GM12878 (cell line): Measurements from ENCODE around the gene TNKS1BP1.

Source experiments
- BCL11A ChIP-seq: IDR thresholded peaks from 2 replicates; pipeline ENCODE4 v1.6.1; 2011; ENCODE audit warnings: low read depth, low read length
- CHD2 ChIP-seq: IDR thresholded peaks from 2 replicates; pipeline ENCODE4 v1.6.1; 2011; ENCODE audit warnings: low read depth, low read length, improper control_type of control experiment, borderline replicate concordance
- CHD4 ChIP-seq: fragments of 200-600 bp; sonication (generic); IDR thresholded peaks from 2 replicates; pipeline ENCODE4 v1.6.1; 2016; ENCODE audit warnings: mild to moderate bottlenecking
- CTCF ChIP-seq, 3 experiments: IDR thresholded peaks in 2 of 3; conservative IDR thresholded peaks in 1 of 3; 2 replicates each; pipeline ENCODE4 v1.5.1; 2011; ENCODE audit warnings: low read depth in 3 of 3, low read length in 3 of 3, mild to moderate bottlenecking in 3 of 3, control low read depth in 2 of 3, moderate library complexity in 2 of 3, inconsistent platforms in 1 of 3, mixed read lengths in 1 of 3; ENCODE audit not compliant: control insufficient read depth in 2 of 3, insufficient read depth in 1 of 3; ENCODE audit errors: extremely low read depth in 1 of 3
- EP300 ChIP-seq, 2 experiments: fragments of 150-350 bp in 1 of 2; IDR thresholded peaks; 2 replicates each; pipeline ENCODE4 v1.6.1; 2011 to 2012; ENCODE audit warnings: low read depth in 2 of 2, low read length in 2 of 2, borderline replicate concordance in 1 of 2, improper control_type of control experiment in 1 of 2, inconsistent platforms in 1 of 2; ENCODE audit not compliant: control insufficient read depth in 1 of 2
- KDM1A ChIP-seq: fragments of 200-600 bp; sonication (generic); IDR thresholded peaks from 2 replicates; pipeline ENCODE4 v1.6.1; 2016; ENCODE audit warnings: borderline replicate concordance
- POU2F2 ChIP-seq: IDR thresholded peaks from 3 replicates; pipeline ENCODE4 v1.6.1; 2011; ENCODE audit warnings: low read depth, mild to moderate bottlenecking, low read length, borderline replicate concordance
- RFX5 ChIP-seq: IDR thresholded peaks from 2 replicates; pipeline ENCODE4 v1.6.1; 2011; ENCODE audit warnings: low read depth, low read length, improper control_type of control experiment
- SIN3A ChIP-seq: IDR thresholded peaks from 2 replicates; pipeline ENCODE4 v1.6.1; 2012; ENCODE audit warnings: low read depth, low read length, improper control_type of control experiment
- ZBED1 ChIP-seq: IDR thresholded peaks from 2 replicates; pipeline ENCODE4 v1.6.1; 2016; ENCODE audit warnings: borderline replicate concordance
- ZNF274 ChIP-seq: IDR thresholded peaks from one replicate; pipeline ENCODE4 v1.8.0; 2011; ENCODE audit not compliant: insufficient read length, insufficient read depth
- ZNF384 ChIP-seq: IDR thresholded peaks from 2 replicates; pipeline ENCODE4 v1.6.1; 2012; ENCODE audit warnings: low read depth, mild to moderate bottlenecking, low read length, improper control_type of control experiment, borderline replicate concordance
- ZSCAN29 ChIP-seq: fragments of 450-650 bp; IDR thresholded peaks from 2 replicates; pipeline ENCODE4 v1.6.1; 2017; ENCODE audit warnings: mild to moderate bottlenecking, moderate library complexity

- no peak for TF ChIP-seq CHD2
- TF ChIP-seq CTCF (IDR thresholded peaks at IDR 0.05 in 2 of 3, conservative IDR thresholded peaks at IDR 0.05 in 1 of 3; ENCODE audit: control insufficient read depth in 2 of 3, extremely low read depth in 1 of 3, insufficient read depth in 1 of 3, low read depth in 3 of 3, low read length in 3 of 3) = peak; percentile 79 to 84 (median 83)
- TF ChIP-seq ZSCAN29 = no peak
- no peak for TF ChIP-seq SIN3A
- TF ChIP-seq BCL11A = no peak
- TF ChIP-seq CHD4 = no peak
- TF ChIP-seq KDM1A = no peak
- TF ChIP-seq ZNF384 = no peak
- TF ChIP-seq EP300 (IDR thresholded peaks at IDR 0.05; ENCODE audit: borderline replicate concordance in 1 of 2, control insufficient read depth in 1 of 2, low read depth in 2 of 2, low read length in 2 of 2) = no peak
- no peak for TF ChIP-seq ZNF274
- no peak for TF ChIP-seq RFX5
- TF ChIP-seq POU2F2 = no peak
- no peak for TF ChIP-seq ZBED1
Measured at GRCh38 chr11:57277845-57278720, 46.7 kb downstream of the TNKS1BP1 start.
